Caco-2 (cell line): Measurements from ENCODE around the gene PCNX3. TPM values are rescaled to one million over a fixed set of nuclear protein-coding genes. Genes with fewer than 3 reads are reported as not detected.

ENCODE experiments used
- BruUV-seq: library from RNA; stranded (reverse); fragments of 400-500 nt; replicated peaks from 2 replicates; lab custom pipeline; 2021; lab: Mats Ljungman, UMichigan
- CTCF ChIA-PET: fragments of 300-600 bp; sonication (Branson Sonifier 250); formaldehyde crosslinking; loops from one replicate; lab custom pipeline; 2022; ENCODE audit warnings: antibody characterized with exemption; lab: Charles Lee
- POLR2A ChIA-PET: fragments of 300-600 bp; sonication (Branson Sonifier 250); formaldehyde crosslinking; loops from one replicate; lab custom pipeline; 2022; ENCODE audit warnings: antibody characterized with exemption; lab: Charles Lee
- DNase-seq, 2 experiments: peaks; one replicate each; pipeline versions ENCODE4 v3.0.0 to v3.0.0-alpha.2; 2020 to 2022
- H3K27me3 ChIP-seq: replicated peaks from 2 replicates; pipeline ENCODE4 v1.6.0; 2011; ENCODE audit warnings: low read length; ENCODE audit not compliant: control insufficient read depth, insufficient read depth
- H3K36me3 ChIP-seq: 2 replicates; pipeline ENCODE4 v1.5.1; 2011; ENCODE audit warnings: low read length; ENCODE audit not compliant: control insufficient read depth, insufficient read depth
- H3K4me1 ChIP-seq: fragments of 250-450 bp; sonication (Bioruptor Pico); 2 replicates; pipeline ENCODE4 v1.5.1; 2020; ENCODE audit warnings: mild to moderate bottlenecking
- H3K4me3 ChIP-seq: 2 replicates; pipeline ENCODE4 v1.5.1; 2011; ENCODE audit warnings: low read depth, mild to moderate bottlenecking, control low read depth, low read length
- H3K9me3 ChIP-seq: fragments of 250-450 bp; sonication (Bioruptor Pico); 2 replicates; pipeline ENCODE4 v1.5.1; 2020; ENCODE audit warnings: mild to moderate bottlenecking, moderate library complexity
- H3K27ac Mint-ChIP-seq: one replicate; pipeline ENCODE4 v1.8.0; 2022; ENCODE audit warnings: mixed read lengths; ENCODE audit not compliant: unreplicated experiment
- H3K27me3 Mint-ChIP-seq: one replicate; pipeline ENCODE4 v1.8.0; 2022; ENCODE audit warnings: mixed read lengths; ENCODE audit not compliant: insufficient read depth, unreplicated experiment
- H3K36me3 Mint-ChIP-seq: one replicate; pipeline ENCODE4 v1.8.0; 2022; ENCODE audit warnings: mild to moderate bottlenecking, mixed read lengths; ENCODE audit not compliant: insufficient read depth, unreplicated experiment
- H3K4me1 Mint-ChIP-seq: one replicate; pipeline ENCODE4 v1.8.0; 2022; ENCODE audit warnings: low read depth, mixed read lengths; ENCODE audit not compliant: unreplicated experiment
- H3K4me3 Mint-ChIP-seq: one replicate; pipeline ENCODE4 v1.8.0; 2022; ENCODE audit warnings: mild to moderate bottlenecking, moderate library complexity, mixed read lengths; ENCODE audit not compliant: unreplicated experiment
- H3K9me3 Mint-ChIP-seq: one replicate; pipeline ENCODE4 v1.8.0; 2022; ENCODE audit warnings: mixed read lengths; ENCODE audit not compliant: unreplicated experiment
- CTCF ChIP-seq, 2 experiments: fragments of 200-600 bp in 1 of 2; IDR thresholded peaks; 1 replicate in 1 of 2; 2 replicates in 1 of 2; pipeline versions ENCODE4 v1.5.1 to v1.8.0; 2011 to 2022; ENCODE audit warnings: antibody characterized with exemption in 1 of 2, control low read depth in 1 of 2, inconsistent platforms in 1 of 2, low read depth in 1 of 2, low read length in 1 of 2, mild to moderate bottlenecking in 1 of 2, moderate library complexity in 1 of 2; ENCODE audit not compliant: insufficient read depth in 1 of 2, severe bottlenecking in 1 of 2, unreplicated experiment in 1 of 2
- intact Hi-C: fragments of 100-400 bp; cut with micrococcal nuclease; formaldehyde crosslinking; loops from one replicate; pipeline ENCODE4 v1.10.0; 2022; ENCODE audit not compliant: unreplicated experiment
- total RNA-seq: library from RNA; stranded (reverse); gene quantifications from 2 replicates; pipeline ENCODE4 v1.2.3, GENCODE V29; 2022

PCNX3 gene
- total RNA-seq, 1 experiment from 2014 or later = 52.7 TPM

GRCh38 chr11:65640483-65641296 is 25.1 kb downstream of the PCNX3 start:
- no peaks in the 10 kb centered on the region for H3K27me3 ChIP-seq
- Mint-ChIP-seq H3K4me3 (no peak overlapping the region), H3K4me1 (peaks cover 20% of the 10 kb centered on the region), H3K9me3 (no peaks in the 10 kb centered on the region), H3K36me3 (peaks cover 37% of the 10 kb centered on the region), H3K27ac (no peak overlapping the region), H3K27me3 (no peaks in the 10 kb centered on the region)
- POLR2A ChIA-PET = no interaction called here
- H3K4me1 ChIP-seq = peaks cover 5% of the 10 kb centered on the region
- CTCF ChIA-PET = no interaction called here
- no peak for DNase-seq
- H3K9me3 ChIP-seq = no peaks in the 10 kb centered on the region
- no peak for TF ChIP-seq CTCF (IDR thresholded peaks at IDR 0.05; ENCODE audit: insufficient read depth in 1 of 2, low read depth in 1 of 2, low read length in 1 of 2, severe bottlenecking in 1 of 2, unreplicated experiment in 1 of 2)
- no TSS peak for BruUV-seq
- peaks cover 2% of the 10 kb centered on the region for H3K36me3 ChIP-seq
- intact Hi-C loops = no loop called here
- no peak overlapping the region for H3K4me3 ChIP-seq

- BruUV-seq = no TSS peak
- Mint-ChIP-seq H3K4me3 (no peak overlapping the region), H3K9me3 (no peaks in the 10 kb centered on the region), H3K4me1 (peaks cover 20% of the 10 kb centered on the region), H3K27me3 (no peaks in the 10 kb centered on the region), H3K27ac (no peak overlapping the region), H3K36me3 (peaks cover 37% of the 10 kb centered on the region)
- TF ChIP-seq CTCF (IDR thresholded peaks at IDR 0.05; ENCODE audit: insufficient read depth in 1 of 2, low read depth in 1 of 2, low read length in 1 of 2, severe bottlenecking in 1 of 2, unreplicated experiment in 1 of 2) = no peak
- ChIA-PET CTCF (no interaction called here), POLR2A (no interaction called here)
- Histone ChIP-seq H3K4me1 (peaks cover 11% of the 10 kb centered on the region), H3K4me3 (no peak overlapping the region), H3K36me3 (no peaks in the 10 kb centered on the region), H3K9me3 (no peaks in the 10 kb centered on the region), H3K27me3 (no peaks in the 10 kb centered on the region)
- intact Hi-C loops = no loop called here
- no peak for DNase-seq
These were observed 25.9 kb downstream of the PCNX3 start for GRCh38 chr11:65641297-65642013.

GRCh38 chr11:65642014-65642671 is 26.6 kb downstream of the PCNX3 start:
- H3K36me3 Mint-ChIP-seq = peaks cover 32% of the 10 kb centered on the region
- no peak overlapping the region for H3K4me3 Mint-ChIP-seq
- BruUV-seq = no TSS peak
- Histone ChIP-seq H3K9me3 (no peaks in the 10 kb centered on the region), H3K27me3 (no peaks in the 10 kb centered on the region), H3K36me3 (no peaks in the 10 kb centered on the region), H3K4me1 (peaks cover 15% of the 10 kb centered on the region), H3K4me3 (no peak overlapping the region)
- H3K9me3 Mint-ChIP-seq = no peaks in the 10 kb centered on the region
- intact Hi-C loops = no loop called here
- no peak for DNase-seq
- ChIA-PET CTCF (no interaction called here), POLR2A (no interaction called here)
- no peaks in the 10 kb centered on the region for H3K27me3 Mint-ChIP-seq
- no peak for TF ChIP-seq CTCF (IDR thresholded peaks at IDR 0.05; ENCODE audit: insufficient read depth in 1 of 2, low read depth in 1 of 2, low read length in 1 of 2, severe bottlenecking in 1 of 2, unreplicated experiment in 1 of 2)
- H3K27ac Mint-ChIP-seq = no peak overlapping the region
- H3K4me1 Mint-ChIP-seq = peaks cover 20% of the 10 kb centered on the region
